Activated CD8-positive, alpha-beta T cell treated with anti-CD3 and anti-CD28 coated beads for 36 hours (primary cell): ENCODE data around the gene PHF23. TPM values are rescaled to one million over a fixed set of nuclear protein-coding genes. Genes with fewer than 3 reads are reported as not detected.

Source experiments
- ATAC-seq: fragments of 200-7000 bp; cut with Tn5 transposase; one replicate; pipeline ENCODE4 v1.10.0; 2021; ENCODE audit warnings: mild to moderate bottlenecking, moderate library complexity
- CTCF ChIA-PET: fragments of 350-600 bp; sonication (Branson Sonifier 250); formaldehyde crosslinking; loops from one replicate; lab custom pipeline; 2021; ENCODE audit warnings: antibody characterized with exemption; lab: Charles Lee
- POLR2A ChIA-PET: fragments of 350-600 bp; sonication (Branson Sonifier 250); formaldehyde crosslinking; loops from one replicate; lab custom pipeline; 2021; ENCODE audit warnings: antibody characterized with exemption; lab: Charles Lee
- DNase-seq: peaks from one replicate; pipeline ENCODE4 v3.0.0-alpha.2; 2020
- H3K27ac Mint-ChIP-seq: one replicate; pipeline ENCODE4 v1.8.0; 2021; ENCODE audit warnings: mild to moderate bottlenecking, mixed read lengths
- H3K27me3 Mint-ChIP-seq: one replicate; pipeline ENCODE4 v1.8.0; 2021; ENCODE audit warnings: mixed read lengths
- H3K36me3 Mint-ChIP-seq: one replicate; pipeline ENCODE4 v1.8.0; 2021; ENCODE audit warnings: low read depth, mixed read lengths
- H3K4me1 Mint-ChIP-seq: one replicate; pipeline ENCODE4 v1.8.0; 2021; ENCODE audit warnings: low read depth, mixed read lengths
- H3K4me3 Mint-ChIP-seq: one replicate; pipeline ENCODE4 v1.8.0; 2021; ENCODE audit warnings: mild to moderate bottlenecking, moderate library complexity, mixed read lengths
- H3K9me3 Mint-ChIP-seq: one replicate; pipeline ENCODE4 v1.8.0; 2021; ENCODE audit warnings: mixed read lengths
- intact Hi-C: fragments of 100-400 bp; cut with micrococcal nuclease; formaldehyde crosslinking; loops from one replicate; pipeline ENCODE4 v1.10.0; 2022
- total RNA-seq, 2 experiments: library from RNA; stranded (reverse); gene quantifications; one replicate each; pipeline ENCODE4 v1.2.3, GENCODE V29; 2021
- TF ChIP-seq, protein P1 (sequence below): fragments of 200-600 bp; IDR thresholded peaks from one replicate; pipeline ENCODE4 v1.8.0; 2022; ENCODE audit warnings: antibody characterized with exemption, mild to moderate bottlenecking

PHF23 gene
- total RNA-seq, 2 experiments from 2014 or later, result 17.8 to 24.4 TPM

DNA sequence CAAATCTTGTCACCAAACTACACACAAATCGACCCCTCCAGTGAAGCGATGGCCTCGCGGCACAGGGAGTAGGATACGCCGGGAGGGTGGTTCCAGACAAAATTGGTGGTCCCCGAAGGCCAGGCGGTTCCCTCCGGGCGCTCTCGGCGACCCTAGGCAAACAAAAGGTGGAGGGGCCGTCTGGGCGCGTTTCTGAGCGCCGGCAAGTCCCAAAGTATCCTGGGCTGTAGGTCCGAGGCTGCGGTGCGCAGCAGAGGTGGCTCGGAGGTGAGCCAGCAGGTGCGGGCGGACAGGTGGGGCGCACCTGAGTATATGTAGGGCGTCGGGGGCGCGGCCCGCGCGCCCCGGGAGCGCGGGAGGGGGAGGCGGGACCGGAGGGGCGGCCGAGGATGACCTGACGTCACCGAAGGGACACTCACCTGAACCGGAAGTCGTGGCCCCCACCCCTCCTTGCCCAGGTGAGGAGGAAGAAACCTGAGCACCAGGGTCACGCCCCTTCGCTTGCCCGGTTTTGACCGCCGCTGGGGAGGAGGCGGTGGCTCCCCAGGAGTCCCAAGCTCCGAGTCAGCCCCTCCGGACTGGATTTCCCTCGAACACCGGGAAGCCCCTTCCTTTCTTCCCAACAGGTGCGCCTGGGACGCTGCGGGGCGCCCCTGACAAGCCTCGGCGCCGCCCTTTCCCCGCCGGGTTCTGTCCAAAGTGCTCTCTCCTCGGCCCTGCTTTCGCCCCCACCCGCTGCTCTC is 23.1 kb upstream of the PHF23 start, which contains the start of gene CLDN7:
CLDN7 (minus strand) TSS at position 287 of the 743 bp plus-strand sequence. CDS start 435 bp downstream, outside the sequence.
- TF ChIP-seq, protein P1, sequence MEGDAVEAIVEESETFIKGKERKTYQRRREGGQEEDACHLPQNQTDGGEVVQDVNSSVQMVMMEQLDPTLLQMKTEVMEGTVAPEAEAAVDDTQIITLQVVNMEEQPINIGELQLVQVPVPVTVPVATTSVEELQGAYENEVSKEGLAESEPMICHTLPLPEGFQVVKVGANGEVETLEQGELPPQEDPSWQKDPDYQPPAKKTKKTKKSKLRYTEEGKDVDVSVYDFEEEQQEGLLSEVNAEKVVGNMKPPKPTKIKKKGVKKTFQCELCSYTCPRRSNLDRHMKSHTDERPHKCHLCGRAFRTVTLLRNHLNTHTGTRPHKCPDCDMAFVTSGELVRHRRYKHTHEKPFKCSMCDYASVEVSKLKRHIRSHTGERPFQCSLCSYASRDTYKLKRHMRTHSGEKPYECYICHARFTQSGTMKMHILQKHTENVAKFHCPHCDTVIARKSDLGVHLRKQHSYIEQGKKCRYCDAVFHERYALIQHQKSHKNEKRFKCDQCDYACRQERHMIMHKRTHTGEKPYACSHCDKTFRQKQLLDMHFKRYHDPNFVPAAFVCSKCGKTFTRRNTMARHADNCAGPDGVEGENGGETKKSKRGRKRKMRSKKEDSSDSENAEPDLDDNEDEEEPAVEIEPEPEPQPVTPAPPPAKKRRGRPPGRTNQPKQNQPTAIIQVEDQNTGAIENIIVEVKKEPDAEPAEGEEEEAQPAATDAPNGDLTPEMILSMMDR, result no peak
- Mint-ChIP-seq H3K36me3 (peaks cover 17% of the 10 kb centered on the region), H3K27me3 (peaks cover 18% of the 10 kb centered on the region), H3K4me3 (peak within 1 kb of the TSS; percentile 68), H3K9me3 (no peaks in the 10 kb centered on the region), H3K27ac (peak within 1 kb of the TSS; percentile 74), H3K4me1 (peaks cover 37% of the 10 kb centered on the region)
- ChIA-PET CTCF (no interaction called here), POLR2A (interaction anchor here (0.6 to 1.0 kb wide), 2 partner anchors 13 to 42 kb away, joined by 3 read pairs; no protein-coding TSS in a partner anchor)
- intact Hi-C loops, result no loop called here
- ATAC-seq (no peak), DNase-seq (no peak)

DNA sequence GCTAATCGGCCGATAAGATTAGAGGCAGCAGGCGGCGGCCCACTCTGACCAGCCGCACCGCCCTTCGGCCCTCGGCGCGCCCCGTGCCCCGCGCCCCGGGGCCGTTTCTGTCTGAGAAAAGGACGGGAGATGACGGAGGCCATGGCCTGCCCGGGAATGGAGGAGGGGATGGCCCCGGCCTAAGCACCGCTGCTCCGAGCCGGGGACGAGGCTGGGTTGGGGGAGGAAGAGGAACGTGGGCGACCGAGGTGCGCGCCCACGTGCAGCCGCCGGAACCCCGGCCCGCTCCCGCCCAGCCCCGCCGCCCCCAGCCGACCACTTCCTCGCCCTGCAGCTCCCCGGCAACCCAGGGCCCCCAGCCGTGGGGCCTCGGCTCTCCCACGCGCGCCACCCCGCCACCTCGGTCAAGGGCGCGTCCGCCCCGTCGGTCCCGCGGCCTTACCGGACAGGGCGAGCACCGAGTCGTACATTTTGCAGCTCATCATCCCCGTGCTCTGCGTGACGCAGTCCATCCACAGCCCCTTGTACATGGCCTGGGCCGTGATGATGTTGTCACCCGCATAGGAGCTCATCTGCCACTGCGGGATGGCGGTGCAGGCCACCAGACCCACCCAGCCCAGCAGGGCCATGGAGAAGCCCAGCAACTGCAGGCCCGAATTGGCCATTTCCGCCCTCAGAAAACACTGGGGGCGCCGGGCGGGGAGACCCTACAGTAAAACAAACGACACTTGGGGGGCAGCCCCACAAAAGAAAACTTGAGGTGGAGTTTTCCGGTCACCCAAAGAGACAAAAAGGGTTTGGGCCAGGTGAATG is 22.3 kb upstream of the PHF23 start:
- peak overlapping the region; percentile 74 for H3K27ac Mint-ChIP-seq
- peaks cover 18% of the 10 kb centered on the region for H3K27me3 Mint-ChIP-seq
- H3K4me1 Mint-ChIP-seq, result peaks cover 37% of the 10 kb centered on the region
- DNase-seq, result peak; percentile 45
- ChIA-PET CTCF (no interaction called here), POLR2A (interaction anchor here (1.0 kb wide), 1 partner anchor 12 kb away, joined by 3 read pairs; no protein-coding TSS in a partner anchor)
- peak overlapping the region; percentile 68 for H3K4me3 Mint-ChIP-seq
- H3K36me3 Mint-ChIP-seq, result peaks cover 21% of the 10 kb centered on the region
- ATAC-seq, result peak; percentile 43
- H3K9me3 Mint-ChIP-seq, result no peaks in the 10 kb centered on the region
- TF ChIP-seq, protein P1, result no peak
- intact Hi-C loops, result no loop called here

DNA sequence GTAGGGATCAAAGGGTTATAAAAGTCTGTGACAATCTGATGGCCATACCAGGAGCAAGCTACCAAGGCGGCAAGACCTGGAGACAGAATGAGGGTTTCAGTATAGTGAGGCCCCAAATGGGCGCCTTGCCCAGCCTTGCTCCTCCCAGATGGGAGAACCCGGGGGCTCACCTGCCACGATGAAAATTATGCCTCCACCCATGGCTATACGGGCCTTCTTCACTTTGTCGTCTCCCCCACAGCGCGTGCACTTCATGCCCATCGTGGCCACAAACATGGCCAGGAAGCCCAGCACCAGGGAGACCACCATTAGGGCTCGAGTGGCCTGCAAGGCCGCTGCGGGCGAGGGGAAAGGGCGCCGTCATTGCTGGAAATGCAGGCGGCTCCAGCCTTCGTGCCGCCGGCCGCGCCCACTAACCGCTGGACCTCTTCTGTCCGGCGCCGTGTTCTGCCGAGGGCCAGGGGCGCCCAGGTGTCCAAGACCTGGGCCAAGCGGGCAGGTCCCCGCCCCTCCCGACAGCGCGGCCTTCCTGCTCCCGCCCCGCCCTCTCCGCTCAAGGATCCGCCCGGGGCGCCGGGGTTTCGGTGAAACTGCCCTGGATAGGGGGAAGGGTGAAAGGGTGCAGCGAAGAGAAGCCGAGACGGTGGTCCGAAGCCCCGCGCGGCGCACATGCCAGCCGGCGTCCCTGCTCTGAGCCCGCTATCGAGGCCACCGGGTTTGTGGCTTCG is 21.6 kb upstream of the PHF23 start:
- POLR2A ChIA-PET, result interaction anchor here (0.6 to 1.7 kb wide), 6 partner anchors 10 to 448 kb away, joined by 3 to 6 read pairs (median 4); partner anchors contain the start of genes CTDNEP1 and DLG4
- Mint-ChIP-seq H3K27me3 (peaks cover 18% of the 10 kb centered on the region), H3K27ac (peak overlapping the region; percentile 55), H3K4me3 (peak overlapping the region; percentile 57), H3K9me3 (no peaks in the 10 kb centered on the region), H3K36me3 (peaks cover 26% of the 10 kb centered on the region), H3K4me1 (peaks cover 37% of the 10 kb centered on the region)
- intact Hi-C loops, result no loop called here
- CTCF ChIA-PET, result no interaction called here
- peak; percentile 64 for ATAC-seq
- TF ChIP-seq, protein P1, result no peak
- DNase-seq, result peak; percentile 57

DNA sequence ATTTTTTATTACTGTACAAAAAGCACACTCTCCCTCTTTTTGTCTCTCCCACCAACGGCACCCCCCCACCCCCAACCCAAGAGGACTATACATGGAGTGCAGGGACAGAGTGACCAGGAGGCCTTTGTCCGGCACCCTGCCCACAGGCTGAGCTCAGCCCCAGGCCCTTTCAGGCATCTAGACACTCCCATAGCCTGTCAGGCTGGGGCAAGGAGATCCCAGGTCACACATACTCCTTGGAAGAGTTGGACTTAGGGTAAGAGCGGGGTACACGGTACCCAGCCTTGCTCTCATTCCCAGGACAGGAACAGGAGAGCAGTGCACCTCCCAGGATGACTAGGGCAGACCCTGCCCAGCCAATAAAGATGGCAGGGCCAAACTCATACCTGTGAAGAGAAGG is 20.9 kb upstream of the PHF23 start:
- H3K9me3 Mint-ChIP-seq, result no peaks in the 10 kb centered on the region
- H3K27ac Mint-ChIP-seq, result peak overlapping the region; percentile 42
- ChIA-PET CTCF (interaction anchor here (0.7 kb wide), 1 partner anchor 40 kb away, joined by 4 read pairs; no protein-coding TSS in a partner anchor), POLR2A (interaction anchor here (0.6 to 1.7 kb wide), 6 partner anchors 9 to 448 kb away, joined by 3 to 6 read pairs (median 4); partner anchors contain the start of genes CTDNEP1 and DLG4)
- DNase-seq, result no peak
- H3K36me3 Mint-ChIP-seq, result peaks cover 26% of the 10 kb centered on the region
- H3K4me3 Mint-ChIP-seq, result peak overlapping the region; percentile 57
- ATAC-seq, result no peak
- H3K27me3 Mint-ChIP-seq, result peaks cover 18% of the 10 kb centered on the region
- H3K4me1 Mint-ChIP-seq, result peaks cover 37% of the 10 kb centered on the region
- intact Hi-C loops, result no loop called here
- TF ChIP-seq, protein P1, result no peak
